DOHH2 (cell line): ENCODE results near the gene TNFSF8.

Experiments used
- CTCF ChIP-seq: fragments of 200-600 bp; sonication (generic); IDR thresholded peaks from one replicate; pipeline ENCODE4 v1.5.1; 2014; ENCODE audit warnings: antibody characterized with exemption, mild to moderate bottlenecking, low read depth, low read length; ENCODE audit not compliant: poor library complexity, severe bottlenecking
- EZH2phosphoT487 ChIP-seq: fragments of 200-600 bp; sonication (generic); IDR thresholded peaks from 2 replicates; pipeline ENCODE4 v1.6.1; 2017; ENCODE audit warnings: borderline replicate concordance, mild to moderate bottlenecking, antibody characterized with exemption, low read length, moderate library complexity, mixed read lengths

DNA sequence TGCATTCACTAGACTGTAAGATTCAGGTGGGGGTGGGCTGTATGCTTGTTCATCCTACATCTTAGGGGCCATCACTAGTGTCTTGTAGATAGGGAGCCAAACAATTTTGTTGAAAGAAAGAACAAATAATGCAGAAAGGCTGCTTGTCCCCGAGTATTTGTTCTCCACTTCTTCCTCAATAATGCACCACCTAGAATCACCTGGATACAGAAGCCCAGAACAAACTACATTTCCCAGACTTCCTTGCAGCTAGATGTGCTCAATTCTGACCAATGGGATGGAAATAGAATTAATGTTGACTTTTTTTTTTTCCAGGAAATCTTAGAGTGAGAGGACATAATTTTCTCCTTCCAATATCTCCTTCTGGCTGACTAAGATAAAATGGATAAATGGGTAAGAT is 38.9 kb upstream of the TNFSF8 start:
- no peak for TF ChIP-seq CTCF
- no peak for TF ChIP-seq EZH2phosphoT487
